GM12891 (cell line): ENCODE results near the gene CFL2.

Experiments used
- PAX5 ChIP-seq: IDR thresholded peaks from 2 replicates; pipeline ENCODE4 v1.6.1; 2011; ENCODE audit warnings: low read length, moderate library complexity, mild to moderate bottlenecking; ENCODE audit not compliant: insufficient read depth, severe bottlenecking
- POLR2A ChIP-seq: IDR thresholded peaks from 2 replicates; pipeline ENCODE4 v1.6.1; 2011; ENCODE audit warnings: low read depth, low read length, control low read depth

GRCh38 chr14:34711169-34711568 is 3.2 kb downstream of the CFL2 start:
- TF ChIP-seq POLR2A (no peak), PAX5 (no peak)
